ENCODE data around the gene CNTN4.

DNA sequence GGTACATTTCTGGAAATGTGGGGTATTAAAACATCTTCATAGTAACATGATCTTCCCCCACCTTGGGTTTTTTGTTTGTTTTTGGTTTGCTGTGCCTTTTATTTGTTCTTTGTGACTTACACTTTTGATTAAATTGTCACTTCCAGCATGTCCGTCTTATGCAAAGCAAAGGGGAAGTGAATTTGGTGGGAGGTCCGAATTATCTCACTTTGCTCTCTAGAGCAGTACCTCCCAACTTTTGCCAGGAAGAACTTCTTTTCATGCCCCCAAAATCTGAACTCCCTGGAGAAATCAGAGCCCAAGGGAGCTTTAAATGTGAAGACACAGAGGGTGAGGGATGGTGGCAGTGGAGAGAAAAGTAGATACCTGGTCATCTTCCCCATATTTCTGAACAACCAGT, 838.4 kb downstream of the CNTN4 start:
- no peak for TF ChIP-seq FOSL1 (IDR thresholded peaks at IDR 0.05; ENCODE audit: insufficient read depth, low read depth, low read length)
- no peak for TF ChIP-seq RFX5 (IDR thresholded peaks at IDR 0.05; ENCODE audit: borderline replicate concordance, low read depth, low read length)
- no peak for TF ChIP-seq JUN (IDR thresholded peaks at IDR 0.05; ENCODE audit: low read depth, low read length)
- TF ChIP-seq MAFK (IDR thresholded peaks at IDR 0.05; ENCODE audit: low read depth, low read length): no peak
- TF ChIP-seq, protein P1, sequence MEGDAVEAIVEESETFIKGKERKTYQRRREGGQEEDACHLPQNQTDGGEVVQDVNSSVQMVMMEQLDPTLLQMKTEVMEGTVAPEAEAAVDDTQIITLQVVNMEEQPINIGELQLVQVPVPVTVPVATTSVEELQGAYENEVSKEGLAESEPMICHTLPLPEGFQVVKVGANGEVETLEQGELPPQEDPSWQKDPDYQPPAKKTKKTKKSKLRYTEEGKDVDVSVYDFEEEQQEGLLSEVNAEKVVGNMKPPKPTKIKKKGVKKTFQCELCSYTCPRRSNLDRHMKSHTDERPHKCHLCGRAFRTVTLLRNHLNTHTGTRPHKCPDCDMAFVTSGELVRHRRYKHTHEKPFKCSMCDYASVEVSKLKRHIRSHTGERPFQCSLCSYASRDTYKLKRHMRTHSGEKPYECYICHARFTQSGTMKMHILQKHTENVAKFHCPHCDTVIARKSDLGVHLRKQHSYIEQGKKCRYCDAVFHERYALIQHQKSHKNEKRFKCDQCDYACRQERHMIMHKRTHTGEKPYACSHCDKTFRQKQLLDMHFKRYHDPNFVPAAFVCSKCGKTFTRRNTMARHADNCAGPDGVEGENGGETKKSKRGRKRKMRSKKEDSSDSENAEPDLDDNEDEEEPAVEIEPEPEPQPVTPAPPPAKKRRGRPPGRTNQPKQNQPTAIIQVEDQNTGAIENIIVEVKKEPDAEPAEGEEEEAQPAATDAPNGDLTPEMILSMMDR (IDR thresholded peaks at IDR 0.05; ENCODE audit: control extremely low read depth in 1 of 3, insufficient read depth in 1 of 3, low read depth in 1 of 3, low read length in 3 of 3): no peak
- no peak for TF ChIP-seq POLR2A (IDR thresholded peaks at IDR 0.05; ENCODE audit: control extremely low read depth in 1 of 2, low read depth in 2 of 2, low read length in 2 of 2)
- no peak for TF ChIP-seq TAF1 (IDR thresholded peaks at IDR 0.05; ENCODE audit: low read depth, low read length)
